ENCODE measurements around the gene TCF4. TPM values are rescaled to one million over a fixed set of nuclear protein-coding genes. Genes with fewer than 3 reads are reported as not detected.

The TCF4 gene
- total and polyA plus RNA-seq, 8 donors: 5.1 to 187 (median 39.9) TPM

DNA sequence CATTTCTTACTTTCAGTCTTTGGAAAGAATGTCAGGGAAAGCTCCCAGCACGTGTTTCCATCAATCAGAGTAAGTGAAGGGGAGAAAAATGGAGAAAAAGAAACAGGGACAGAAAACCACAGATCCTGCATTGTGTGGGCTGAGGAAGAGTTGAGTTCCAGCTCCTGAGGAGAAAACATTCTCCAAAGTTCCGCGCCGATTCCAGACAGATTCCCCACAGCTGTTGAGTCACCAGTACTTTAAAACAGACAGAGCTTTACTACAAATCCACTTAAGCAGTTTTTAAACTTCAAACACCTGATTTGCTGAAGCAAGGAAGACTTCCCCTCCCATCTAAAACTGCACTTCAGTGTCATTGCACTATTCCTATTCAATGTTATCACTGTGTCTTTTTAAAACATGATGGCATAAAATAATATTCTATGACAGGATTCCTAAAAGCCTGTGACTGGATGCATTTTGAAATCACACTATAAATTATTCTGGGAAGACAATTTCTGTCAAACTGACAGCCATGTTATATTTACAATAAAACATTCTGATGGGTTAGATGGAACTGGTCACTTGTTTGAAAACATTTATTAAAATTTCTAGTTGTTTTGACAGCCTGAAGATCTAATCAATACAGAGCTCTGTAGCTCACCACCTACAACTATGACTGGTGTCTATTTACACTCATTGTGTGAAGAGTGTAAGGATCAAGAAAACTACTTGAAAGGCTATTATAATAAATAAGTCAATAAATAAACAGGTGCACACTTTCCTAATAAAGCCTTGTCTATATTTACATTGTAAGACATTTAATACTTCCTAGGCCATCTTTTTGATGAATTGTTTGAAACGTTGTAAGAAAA lies 40.9 kb downstream of the TCF4 start:
- no peaks in the 10 kb centered on the region for H3K27me3 ChIP-seq
- no peaks in the 10 kb centered on the region for H3K9me3 ChIP-seq
- intact Hi-C loops (cut with DNase I; ENCODE audit: low total_unique reads): no loop called here
- DNase-seq: peak in 1 of 2 donors; percentile 51
- H3K4me1 ChIP-seq: peaks cover 0 to 30% (median 7%) of the 10 kb centered on the region in 4 donors
- WGBS, 5 donors: 34 to 57% (median 47%) methylated on average over 5 of the region's 5 CpGs
- H3K27ac ChIP-seq: peak overlapping the region in 2 of 5 donors; percentile 18 to 39
- TF ChIP-seq EP300 (IDR thresholded peaks at IDR 0.05): no peak
- TF ChIP-seq, protein P1, sequence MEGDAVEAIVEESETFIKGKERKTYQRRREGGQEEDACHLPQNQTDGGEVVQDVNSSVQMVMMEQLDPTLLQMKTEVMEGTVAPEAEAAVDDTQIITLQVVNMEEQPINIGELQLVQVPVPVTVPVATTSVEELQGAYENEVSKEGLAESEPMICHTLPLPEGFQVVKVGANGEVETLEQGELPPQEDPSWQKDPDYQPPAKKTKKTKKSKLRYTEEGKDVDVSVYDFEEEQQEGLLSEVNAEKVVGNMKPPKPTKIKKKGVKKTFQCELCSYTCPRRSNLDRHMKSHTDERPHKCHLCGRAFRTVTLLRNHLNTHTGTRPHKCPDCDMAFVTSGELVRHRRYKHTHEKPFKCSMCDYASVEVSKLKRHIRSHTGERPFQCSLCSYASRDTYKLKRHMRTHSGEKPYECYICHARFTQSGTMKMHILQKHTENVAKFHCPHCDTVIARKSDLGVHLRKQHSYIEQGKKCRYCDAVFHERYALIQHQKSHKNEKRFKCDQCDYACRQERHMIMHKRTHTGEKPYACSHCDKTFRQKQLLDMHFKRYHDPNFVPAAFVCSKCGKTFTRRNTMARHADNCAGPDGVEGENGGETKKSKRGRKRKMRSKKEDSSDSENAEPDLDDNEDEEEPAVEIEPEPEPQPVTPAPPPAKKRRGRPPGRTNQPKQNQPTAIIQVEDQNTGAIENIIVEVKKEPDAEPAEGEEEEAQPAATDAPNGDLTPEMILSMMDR (IDR thresholded peaks at IDR 0.05): no peak
- TF ChIP-seq POLR2A (IDR thresholded peaks at IDR 0.05): no peak
- TF ChIP-seq POLR2AphosphoS5 (IDR thresholded peaks at IDR 0.05): no peak
- peak overlapping the region in 2 of 4 donors; percentile 13 to 15 for H3K4me3 ChIP-seq
- H3K36me3 ChIP-seq: no peaks in the 10 kb centered on the region

DNA sequence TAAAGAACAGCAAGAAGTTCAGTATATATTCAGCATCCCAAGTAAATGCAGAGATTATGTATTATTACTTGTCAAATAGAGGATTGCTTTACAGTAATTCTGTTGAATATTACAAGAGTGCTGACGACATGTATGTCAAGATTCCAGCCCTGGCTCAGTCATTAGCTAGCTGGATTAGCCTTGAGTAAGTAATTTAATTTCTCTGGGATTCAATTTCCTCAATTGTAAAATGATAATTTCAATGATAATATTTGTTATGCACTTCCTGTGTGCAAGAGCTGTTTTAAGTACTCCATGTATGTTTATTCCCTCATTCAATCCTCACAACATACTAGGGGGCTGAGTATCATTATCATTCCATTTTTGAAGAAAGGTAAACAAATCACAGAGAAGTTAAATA lies 44.0 kb downstream of the TCF4 start:
- Histone ChIP-seq H3K4me1 (peaks cover 0 to 20% (median 7%) of the 10 kb centered on the region in 4 donors), H3K36me3 (no peaks in the 10 kb centered on the region), H3K27ac (no peak overlapping the region), H3K27me3 (no peaks in the 10 kb centered on the region), H3K4me3 (no peak overlapping the region), H3K9me3 (peaks cover 0 to 4% (median 0%) of the 10 kb centered on the region in 4 donors)
- DNase-seq: peak in 1 of 2 donors; percentile 29
- intact Hi-C loops (cut with DNase I; ENCODE audit: low total_unique reads): no loop called here
- 44 to 72% (median 64%) methylated on average over 1 of the region's 1 CpG for WGBS, 5 donors
- no peak for TF ChIP-seq EP300 (IDR thresholded peaks at IDR 0.05)
- no peak for TF ChIP-seq POLR2A (IDR thresholded peaks at IDR 0.05)
- no peak for TF ChIP-seq POLR2AphosphoS5 (IDR thresholded peaks at IDR 0.05)
- TF ChIP-seq, protein P1 (IDR thresholded peaks at IDR 0.05): no peak

DNA sequence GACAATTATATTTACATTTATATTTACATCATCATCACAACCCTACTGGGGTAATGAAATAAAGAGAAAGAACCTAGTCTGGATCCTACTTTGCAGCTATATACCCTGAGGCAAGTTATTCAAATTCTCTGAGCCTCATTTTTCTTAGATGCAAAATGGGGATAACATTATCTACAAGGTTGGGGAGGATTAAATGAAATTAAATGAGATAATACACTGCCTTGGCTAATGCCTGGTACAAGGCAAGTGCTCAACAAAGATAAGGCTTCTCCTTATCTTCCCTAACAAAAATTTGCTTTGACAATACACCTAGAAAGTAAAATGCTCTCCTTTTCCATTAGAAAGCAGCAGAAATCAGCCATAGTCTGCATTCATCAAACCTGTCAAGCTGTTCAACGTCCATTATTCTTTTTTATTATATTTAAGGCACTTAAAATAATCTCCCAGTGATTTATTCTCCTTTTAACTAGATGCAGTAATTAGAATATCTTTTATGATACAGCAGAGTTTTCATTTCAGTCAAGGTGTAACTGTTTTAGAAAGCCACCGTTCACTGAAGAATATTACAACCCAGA lies 44.8 kb downstream of the TCF4 start:
- Histone ChIP-seq H3K27ac (no peak overlapping the region), H3K27me3 (no peaks in the 10 kb centered on the region), H3K4me3 (no peak overlapping the region), H3K4me1 (peaks cover 0 to 16% (median 6%) of the 10 kb centered on the region in 4 donors), H3K36me3 (no peaks in the 10 kb centered on the region), H3K9me3 (peaks cover 0 to 4% (median 0%) of the 10 kb centered on the region in 4 donors)
- DNase-seq: no peak
- WGBS, 5 donors: 60 to 69% (median 66%) methylated on average over 2 of the region's 2 CpGs
- intact Hi-C loops (cut with DNase I; ENCODE audit: low total_unique reads): no loop called here
- TF ChIP-seq EP300 (IDR thresholded peaks at IDR 0.05): no peak
- no peak for TF ChIP-seq POLR2A (IDR thresholded peaks at IDR 0.05)
- no peak for TF ChIP-seq POLR2AphosphoS5 (IDR thresholded peaks at IDR 0.05)
- TF ChIP-seq, protein P1 (IDR thresholded peaks at IDR 0.05): no peak

DNA sequence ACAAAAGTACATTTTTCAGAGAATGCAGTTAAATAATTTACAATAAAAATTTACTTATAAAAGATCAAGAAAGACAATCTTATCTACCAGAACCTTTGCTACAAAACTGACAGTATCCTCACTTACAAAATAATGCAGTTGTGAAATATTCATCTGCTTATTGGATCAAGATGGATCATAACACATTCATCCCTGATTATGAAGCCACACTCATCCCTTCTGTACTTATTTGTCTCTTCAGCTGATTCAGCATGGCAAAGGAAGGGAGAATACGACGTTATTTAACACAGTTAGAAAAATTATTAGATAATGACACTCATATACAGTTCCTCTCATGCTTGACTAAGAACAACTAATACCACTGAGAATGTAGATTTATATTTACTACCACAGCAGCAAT lies 46.4 kb downstream of the TCF4 start:
- peaks cover 0 to 4% (median 0%) of the 10 kb centered on the region in 4 donors for H3K9me3 ChIP-seq
- 63 to 84% (median 76%) methylated on average over 2 of the region's 2 CpGs for WGBS, 5 donors
- TF ChIP-seq EP300 (IDR thresholded peaks at IDR 0.05): no peak
- TF ChIP-seq POLR2AphosphoS5 (IDR thresholded peaks at IDR 0.05): no peak
- TF ChIP-seq, protein P1 (IDR thresholded peaks at IDR 0.05): no peak
- no peak for TF ChIP-seq POLR2A (IDR thresholded peaks at IDR 0.05)
- H3K4me3 ChIP-seq: no peak overlapping the region
- intact Hi-C loops (cut with DNase I; ENCODE audit: low total_unique reads): no loop called here
- H3K27me3 ChIP-seq: no peaks in the 10 kb centered on the region
- no peak for DNase-seq
- no peaks in the 10 kb centered on the region for H3K36me3 ChIP-seq
- H3K4me1 ChIP-seq: no peaks in the 10 kb centered on the region
- no peak overlapping the region for H3K27ac ChIP-seq

Data from stomach (tissue), 9 donors.